ENCODE measurements around the gene SEC62. TPM values are rescaled to one million over a fixed set of nuclear protein-coding genes. Genes with fewer than 3 reads are reported as not detected.

Gene SEC62, protein sequence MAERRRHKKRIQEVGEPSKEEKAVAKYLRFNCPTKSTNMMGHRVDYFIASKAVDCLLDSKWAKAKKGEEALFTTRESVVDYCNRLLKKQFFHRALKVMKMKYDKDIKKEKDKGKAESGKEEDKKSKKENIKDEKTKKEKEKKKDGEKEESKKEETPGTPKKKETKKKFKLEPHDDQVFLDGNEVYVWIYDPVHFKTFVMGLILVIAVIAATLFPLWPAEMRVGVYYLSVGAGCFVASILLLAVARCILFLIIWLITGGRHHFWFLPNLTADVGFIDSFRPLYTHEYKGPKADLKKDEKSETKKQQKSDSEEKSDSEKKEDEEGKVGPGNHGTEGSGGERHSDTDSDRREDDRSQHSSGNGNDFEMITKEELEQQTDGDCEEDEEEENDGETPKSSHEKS
- 74.2 and 78.4 TPM in 2 replicates for total RNA-seq

DNA sequence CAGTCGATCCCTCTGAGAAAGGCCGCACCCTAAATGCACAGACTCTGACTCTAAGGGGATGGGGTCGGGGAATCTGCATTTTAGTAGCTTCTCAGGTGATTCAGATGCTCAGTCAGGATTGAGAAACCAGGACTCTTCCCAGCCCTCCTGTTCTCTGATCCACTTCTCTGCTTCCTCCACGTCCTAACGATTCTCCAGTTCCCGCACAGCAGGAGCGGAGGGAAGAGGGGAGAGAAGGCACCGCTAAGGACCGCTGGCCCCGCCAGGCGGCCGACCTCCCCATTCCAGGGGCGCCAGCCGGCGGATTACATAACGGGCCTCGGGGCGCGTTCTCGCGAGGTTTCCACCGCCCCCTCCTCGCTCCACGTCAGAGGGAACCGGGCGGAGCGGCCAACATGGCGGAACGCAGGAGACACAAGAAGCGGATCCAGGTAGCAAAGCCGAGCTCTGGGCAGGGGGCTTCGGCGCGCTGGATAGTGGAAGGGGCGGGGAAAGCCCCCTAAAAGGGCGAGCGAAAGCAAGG, at the start of gene SEC62:
Gene SEC62 (plus strand): TSS at position 380 of the 523 bp plus-strand sequence. CDS start 16 bp downstream, at position 396.
- H3K9me3 Mint-ChIP-seq: peaks cover 9% of the 10 kb centered on the region
- H3K4me3 Mint-ChIP-seq (ENCODE audit: low read depth): peak within 1 kb of the TSS; percentile 91
- H3K27ac Mint-ChIP-seq: peak within 1 kb of the TSS; percentile 99
- peaks cover 5% of the 10 kb centered on the region for H3K27me3 Mint-ChIP-seq (ENCODE audit: low read depth)
- H3K36me3 Mint-ChIP-seq (ENCODE audit: low read depth): peaks cover 17% of the 10 kb centered on the region
- intact Hi-C loops (cut with micrococcal nuclease): loop anchor here (1.0 to 5.0 kb wide), 8 partner anchors 21 to 391 kb away; partner anchors contain the start of genes GPR160, LRRC34, LRRIQ4 and PRKCI
- peak; percentile 88 for DNase-seq (ENCODE audit: low spot score)
- H3K4me1 Mint-ChIP-seq (ENCODE audit: low read depth): peaks cover 41% of the 10 kb centered on the region

DNA sequence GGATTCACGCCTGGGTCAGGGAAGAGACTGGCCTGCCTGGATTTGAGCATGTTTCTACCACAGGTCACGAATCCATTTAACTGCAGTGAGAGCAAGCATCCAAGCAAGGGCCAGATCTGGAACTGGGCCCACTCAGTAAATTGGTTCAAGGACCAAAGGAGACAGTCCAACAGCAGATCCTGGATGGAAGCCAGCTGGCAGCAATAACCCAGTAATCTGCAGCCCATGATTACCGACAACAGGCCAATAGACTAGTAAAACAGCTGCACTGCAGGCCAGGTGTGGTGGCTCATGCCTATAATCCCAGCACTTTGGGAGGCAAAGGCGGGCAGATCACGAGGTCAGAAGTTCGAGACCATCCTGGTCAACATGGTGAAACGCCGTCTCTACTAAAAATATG, 43.4 kb upstream of the SEC62 start:
- no peaks in the 10 kb centered on the region for H3K36me3 Mint-ChIP-seq (ENCODE audit: low read depth)
- intact Hi-C loops (cut with micrococcal nuclease): no loop called here
- H3K9me3 Mint-ChIP-seq: no peaks in the 10 kb centered on the region
- peaks cover 1% of the 10 kb centered on the region for H3K27me3 Mint-ChIP-seq (ENCODE audit: low read depth)
- H3K4me3 Mint-ChIP-seq (ENCODE audit: low read depth): no peak overlapping the region
- no peaks in the 10 kb centered on the region for H3K4me1 Mint-ChIP-seq (ENCODE audit: low read depth)
- no peak overlapping the region for H3K27ac Mint-ChIP-seq
- DNase-seq (ENCODE audit: low spot score): no peak

DNA sequence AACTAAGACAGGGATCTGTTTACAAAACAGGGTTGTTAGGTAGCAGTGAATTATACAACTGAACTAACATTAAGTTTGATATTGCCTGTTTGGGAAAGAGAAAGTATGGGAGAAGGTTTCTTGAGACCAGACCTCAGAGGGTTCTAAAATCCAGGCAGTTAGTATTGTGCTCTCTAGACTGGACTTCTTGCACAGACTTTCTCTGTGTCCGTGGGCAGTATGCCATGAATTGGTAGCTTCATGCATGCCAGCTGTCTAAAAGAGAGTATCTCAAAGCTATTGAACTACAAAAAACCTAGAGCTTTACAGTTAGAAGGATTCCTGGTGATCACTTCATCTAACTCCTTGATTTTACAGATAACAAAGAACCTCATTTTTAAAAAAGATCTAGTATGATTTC, 42.8 kb upstream of the SEC62 start:
- intact Hi-C loops (cut with micrococcal nuclease): no loop called here
- H3K27me3 Mint-ChIP-seq (ENCODE audit: low read depth): peaks cover 4% of the 10 kb centered on the region

DNA sequence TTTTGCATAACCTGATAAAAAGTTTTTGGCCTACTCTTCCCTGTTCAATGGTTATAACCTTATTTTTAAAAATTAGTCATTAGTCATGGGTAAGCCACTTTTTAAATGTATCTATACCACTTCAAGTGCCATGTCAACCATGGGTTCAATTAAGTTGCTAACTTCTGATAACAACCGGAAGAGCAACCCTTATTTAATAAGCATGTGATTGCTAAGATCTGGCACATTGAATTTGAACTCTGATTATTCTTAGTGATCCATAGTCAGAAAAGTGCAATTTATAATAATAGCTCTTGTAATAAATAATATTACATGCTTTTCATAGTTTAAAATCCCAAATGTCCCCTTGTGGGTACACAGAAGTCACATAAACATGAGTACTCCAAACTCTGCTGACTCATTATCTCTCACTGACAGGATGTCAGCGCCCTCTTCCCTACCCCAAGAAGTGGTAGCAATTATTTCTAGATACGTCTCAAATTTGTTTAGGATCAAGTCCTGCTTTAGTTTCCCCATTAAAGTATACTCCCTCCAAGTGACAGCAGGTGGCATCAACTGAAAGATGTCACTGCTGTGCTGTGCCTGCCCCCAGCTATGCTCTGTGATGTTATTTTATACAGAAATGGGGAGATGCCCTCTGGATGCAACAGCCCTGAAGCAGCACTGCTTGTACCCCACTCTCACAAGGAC, 36.6 kb upstream of the SEC62 start:
- H3K36me3 Mint-ChIP-seq (ENCODE audit: low read depth): no peaks in the 10 kb centered on the region
- H3K9me3 Mint-ChIP-seq: no peaks in the 10 kb centered on the region
- no peak overlapping the region for H3K4me3 Mint-ChIP-seq (ENCODE audit: low read depth)
- intact Hi-C loops (cut with micrococcal nuclease): no loop called here
- H3K27ac Mint-ChIP-seq: no peak overlapping the region
- no peak for DNase-seq (ENCODE audit: low spot score)
- peaks cover 12% of the 10 kb centered on the region for H3K27me3 Mint-ChIP-seq (ENCODE audit: low read depth)
- peaks cover 3% of the 10 kb centered on the region for H3K4me1 Mint-ChIP-seq (ENCODE audit: low read depth)

More for the DNA sequence above, 42.8 kb upstream of the SEC62 start:
- Mint-ChIP-seq H3K27ac (no peak overlapping the region), H3K9me3 (no peaks in the 10 kb centered on the region), H3K4me1 (ENCODE audit: low read depth) (no peaks in the 10 kb centered on the region), H3K4me3 (ENCODE audit: low read depth) (no peak overlapping the region), H3K36me3 (ENCODE audit: low read depth) (no peaks in the 10 kb centered on the region)
- no peak for DNase-seq (ENCODE audit: low spot score)

DNA sequence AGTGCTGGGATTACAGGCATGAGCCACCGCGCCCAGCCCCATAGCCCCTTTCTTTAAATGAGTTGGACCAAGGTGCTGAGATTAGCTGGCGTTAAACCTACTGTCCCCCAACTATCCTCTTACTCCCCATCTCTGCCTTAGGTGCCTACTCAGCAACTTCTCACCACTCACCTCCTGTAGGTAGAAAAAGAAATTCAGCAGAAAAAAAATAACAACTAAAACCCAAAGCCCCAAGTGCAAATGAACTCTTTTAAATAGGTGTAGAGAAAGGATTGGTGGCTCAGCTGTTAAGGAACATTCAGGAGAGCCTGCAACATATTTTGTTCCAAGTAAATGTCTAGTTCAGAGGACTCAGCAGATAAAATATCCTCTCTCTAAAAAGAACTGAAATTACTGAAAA, 35.8 kb upstream of the SEC62 start:
- Mint-ChIP-seq H3K4me1 (ENCODE audit: low read depth) (peaks cover 3% of the 10 kb centered on the region), H3K4me3 (ENCODE audit: low read depth) (no peak overlapping the region), H3K27me3 (ENCODE audit: low read depth) (peaks cover 20% of the 10 kb centered on the region), H3K27ac (no peak overlapping the region), H3K9me3 (no peaks in the 10 kb centered on the region), H3K36me3 (ENCODE audit: low read depth) (no peaks in the 10 kb centered on the region)
- DNase-seq (ENCODE audit: low spot score): no peak
- intact Hi-C loops (cut with micrococcal nuclease): no loop called here

DNA sequence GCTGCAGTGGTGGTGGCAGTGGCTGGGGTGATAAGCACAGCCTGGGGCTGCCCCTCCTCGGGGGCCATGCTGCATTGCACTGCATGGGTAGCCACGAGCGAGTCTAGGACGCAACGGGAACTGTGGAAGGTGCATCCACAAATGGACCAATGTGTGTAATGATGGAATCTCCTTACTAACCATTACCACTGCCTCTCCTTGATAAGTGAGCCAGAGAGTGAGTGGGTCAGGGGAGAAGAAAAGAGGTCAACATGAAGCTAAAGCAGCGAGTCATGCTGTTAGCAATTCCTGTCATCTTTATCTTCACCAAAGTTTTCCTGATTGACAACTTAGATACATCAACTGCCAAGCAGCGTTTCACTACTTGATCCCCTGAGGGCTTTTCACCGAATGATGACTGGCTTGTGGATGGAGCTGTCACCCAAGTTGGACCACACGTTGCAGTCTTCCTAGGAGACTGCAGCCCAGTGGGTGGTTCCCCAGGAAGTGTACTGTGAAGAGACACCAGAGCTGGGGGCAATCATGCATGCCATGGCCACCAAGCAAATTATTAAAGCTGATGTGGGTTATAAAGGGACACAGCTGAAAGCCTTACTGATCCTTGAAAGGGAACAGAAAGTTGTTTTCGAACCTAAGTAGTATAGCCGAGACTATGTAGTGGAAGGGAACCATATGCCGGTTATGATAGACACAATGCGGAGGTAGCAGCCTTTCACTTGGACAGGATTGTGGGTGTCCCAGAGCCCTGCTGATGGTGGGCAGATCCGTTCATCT, 34.7 kb upstream of the SEC62 start:
- intact Hi-C loops (cut with micrococcal nuclease): no loop called here

DNA sequence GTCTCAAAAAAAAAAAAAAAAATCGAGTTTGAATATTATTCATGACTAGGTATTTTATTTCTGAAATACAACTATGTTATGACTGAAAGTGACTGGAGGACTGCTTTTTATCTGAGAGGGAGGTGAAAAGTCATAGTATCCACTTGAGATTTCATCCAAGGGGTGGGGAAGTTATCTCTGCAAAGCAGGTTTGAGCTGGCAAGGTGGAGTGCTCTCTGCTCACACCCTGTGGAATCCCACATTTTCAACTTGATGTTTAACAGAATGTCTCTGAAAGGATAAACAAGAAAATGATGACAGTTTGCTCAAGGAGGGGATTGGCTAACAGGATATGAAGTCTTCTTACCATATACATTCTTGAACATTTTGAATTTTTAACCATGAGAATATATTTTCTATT, 27.3 kb upstream of the SEC62 start:
- H3K4me3 Mint-ChIP-seq (ENCODE audit: low read depth): no peak overlapping the region
- no peaks in the 10 kb centered on the region for H3K9me3 Mint-ChIP-seq
- intact Hi-C loops (cut with micrococcal nuclease): no loop called here
- H3K27ac Mint-ChIP-seq: no peak overlapping the region
- peaks cover 7% of the 10 kb centered on the region for H3K4me1 Mint-ChIP-seq (ENCODE audit: low read depth)
- peaks cover 22% of the 10 kb centered on the region for H3K27me3 Mint-ChIP-seq (ENCODE audit: low read depth)
- no peak for DNase-seq (ENCODE audit: low spot score)
- H3K36me3 Mint-ChIP-seq (ENCODE audit: low read depth): no peaks in the 10 kb centered on the region

More for the DNA sequence above, 34.7 kb upstream of the SEC62 start:
- DNase-seq (ENCODE audit: low spot score): no peak
- Mint-ChIP-seq H3K4me3 (ENCODE audit: low read depth) (no peak overlapping the region), H3K27me3 (ENCODE audit: low read depth) (peaks cover 22% of the 10 kb centered on the region), H3K27ac (no peak overlapping the region), H3K9me3 (no peaks in the 10 kb centered on the region), H3K4me1 (ENCODE audit: low read depth) (peaks cover 3% of the 10 kb centered on the region), H3K36me3 (ENCODE audit: low read depth) (no peaks in the 10 kb centered on the region)

DNA sequence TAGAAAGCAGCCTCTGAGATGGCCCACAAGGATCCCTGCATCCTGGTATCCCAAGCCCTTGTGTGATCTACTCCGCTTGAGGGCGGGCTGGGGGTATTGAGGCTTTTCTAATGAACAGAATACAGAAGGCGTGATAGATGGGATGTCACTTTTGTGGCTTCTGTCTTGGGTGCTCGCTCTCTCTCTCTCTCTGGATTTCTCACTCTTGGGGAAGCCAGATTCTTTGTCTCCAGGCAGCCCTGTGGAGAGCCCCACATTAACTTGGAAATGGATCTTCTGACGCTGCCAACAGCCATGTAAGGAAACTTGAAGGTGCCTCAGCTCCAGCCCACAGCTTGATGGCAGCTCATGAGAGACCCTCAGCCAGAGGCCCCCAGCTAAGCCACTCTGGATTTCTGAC, 26.9 kb upstream of the SEC62 start:
- peaks cover 19% of the 10 kb centered on the region for H3K27me3 Mint-ChIP-seq (ENCODE audit: low read depth)
- intact Hi-C loops (cut with micrococcal nuclease): no loop called here
- peaks cover 7% of the 10 kb centered on the region for H3K4me1 Mint-ChIP-seq (ENCODE audit: low read depth)
- H3K4me3 Mint-ChIP-seq (ENCODE audit: low read depth): no peak overlapping the region
- no peaks in the 10 kb centered on the region for H3K36me3 Mint-ChIP-seq (ENCODE audit: low read depth)
- H3K27ac Mint-ChIP-seq: no peak overlapping the region
- H3K9me3 Mint-ChIP-seq: no peaks in the 10 kb centered on the region
- no peak for DNase-seq (ENCODE audit: low spot score)

DNA sequence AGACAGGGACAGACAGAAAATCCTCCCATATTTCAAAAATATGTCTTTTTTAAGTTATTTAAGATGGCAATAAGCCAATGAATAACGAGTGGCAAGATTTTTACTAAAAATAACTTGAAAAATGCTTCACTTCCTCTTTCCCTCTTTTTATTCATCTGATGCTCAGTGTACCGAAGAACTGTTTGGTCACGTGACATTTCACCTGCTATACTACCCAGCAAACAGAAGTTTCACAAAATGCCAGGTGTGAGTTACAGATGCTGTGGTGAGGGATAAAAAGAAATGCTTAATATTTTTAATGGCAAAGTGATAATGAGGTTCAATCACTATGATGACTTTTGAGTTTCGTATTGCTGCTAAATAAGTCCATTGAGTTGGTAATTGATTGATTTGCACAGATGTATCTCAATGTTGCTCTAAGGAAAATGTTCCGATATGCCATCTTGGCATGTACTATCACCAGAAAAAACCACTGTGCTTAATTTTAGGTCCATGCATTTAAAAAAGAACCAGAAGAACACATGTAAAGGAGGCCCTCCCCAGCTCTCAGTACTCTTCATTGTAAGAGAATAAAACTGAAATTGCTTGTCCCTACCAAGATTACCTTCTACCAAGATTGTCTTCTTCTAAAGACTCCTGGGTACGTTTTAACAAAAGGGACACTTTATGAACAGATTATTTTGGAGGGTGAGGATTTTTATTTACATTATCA, 26.0 kb upstream of the SEC62 start:
- no peak for DNase-seq (ENCODE audit: low spot score)
- intact Hi-C loops (cut with micrococcal nuclease): no loop called here
- peaks cover 14% of the 10 kb centered on the region for H3K4me1 Mint-ChIP-seq (ENCODE audit: low read depth)
- H3K27ac Mint-ChIP-seq: no peak overlapping the region
- no peaks in the 10 kb centered on the region for H3K9me3 Mint-ChIP-seq
- no peaks in the 10 kb centered on the region for H3K36me3 Mint-ChIP-seq (ENCODE audit: low read depth)
- H3K4me3 Mint-ChIP-seq (ENCODE audit: low read depth): no peak overlapping the region
- peaks cover 12% of the 10 kb centered on the region for H3K27me3 Mint-ChIP-seq (ENCODE audit: low read depth)

DNA sequence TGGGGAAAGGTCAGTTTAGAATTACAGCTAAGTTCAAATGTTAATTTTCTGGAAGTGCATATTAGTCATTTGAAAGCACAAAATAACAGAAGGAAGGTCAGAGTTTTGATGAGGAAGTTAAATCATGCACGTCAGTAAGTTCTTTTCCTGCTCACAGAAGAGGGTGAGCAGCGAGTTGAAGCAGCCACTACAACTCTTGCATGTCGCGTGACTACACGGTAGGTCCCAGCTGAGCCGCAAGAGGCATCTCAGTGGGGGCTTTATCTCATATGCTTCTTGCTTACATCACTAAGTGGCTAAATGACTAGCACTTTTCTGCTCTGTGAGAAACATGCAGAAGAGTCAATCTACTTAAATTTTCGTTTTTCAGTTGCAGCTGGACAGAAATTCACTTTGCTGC, 21.3 kb upstream of the SEC62 start:
- peak overlapping the region; percentile 35 for H3K4me3 Mint-ChIP-seq (ENCODE audit: low read depth)
- H3K27ac Mint-ChIP-seq: peak overlapping the region; percentile 47
- peaks cover 23% of the 10 kb centered on the region for H3K4me1 Mint-ChIP-seq (ENCODE audit: low read depth)
- DNase-seq (ENCODE audit: low spot score): peak; percentile 38
- no peaks in the 10 kb centered on the region for H3K36me3 Mint-ChIP-seq (ENCODE audit: low read depth)
- peaks cover 2% of the 10 kb centered on the region for H3K27me3 Mint-ChIP-seq (ENCODE audit: low read depth)
- H3K9me3 Mint-ChIP-seq: no peaks in the 10 kb centered on the region
- intact Hi-C loops (cut with micrococcal nuclease): loop anchor here (1.0 kb wide), 1 partner anchor 21 kb away; the partner anchor contains the start of gene SEC62

DNA sequence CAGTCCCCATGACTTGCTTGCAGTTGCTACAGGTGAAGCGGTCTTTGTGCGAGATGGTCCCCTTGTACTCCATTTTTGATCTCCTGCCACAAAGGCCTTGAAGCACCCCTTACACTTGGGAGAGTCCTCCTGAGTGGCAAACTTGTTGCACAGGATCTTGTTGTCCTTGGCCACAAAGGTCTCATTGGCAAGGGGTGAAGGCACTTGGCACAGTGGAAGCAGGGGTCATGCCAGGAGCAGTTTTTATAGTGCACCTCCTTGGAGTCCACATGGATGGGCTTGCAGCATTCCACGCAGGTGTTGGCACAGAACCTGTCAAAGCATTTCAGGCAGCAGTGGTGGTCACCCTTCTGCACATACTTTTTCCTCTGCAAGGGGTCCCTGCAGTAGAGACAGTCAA, 20.3 kb upstream of the SEC62 start:
- peaks cover 2% of the 10 kb centered on the region for H3K27me3 Mint-ChIP-seq (ENCODE audit: low read depth)
- no peaks in the 10 kb centered on the region for H3K36me3 Mint-ChIP-seq (ENCODE audit: low read depth)
- peaks cover 20% of the 10 kb centered on the region for H3K4me1 Mint-ChIP-seq (ENCODE audit: low read depth)
- no peak overlapping the region for H3K4me3 Mint-ChIP-seq (ENCODE audit: low read depth)
- intact Hi-C loops (cut with micrococcal nuclease): no loop called here
- DNase-seq (ENCODE audit: low spot score): no peak
- H3K27ac Mint-ChIP-seq: no peak overlapping the region
- H3K9me3 Mint-ChIP-seq: no peaks in the 10 kb centered on the region
